ENCODE results near the gene ZNF831.

The ZNF831 gene

GRCh38 chr20:59157064-59157463 is 6.6 kb upstream of the ZNF831 start:
- no peak for DNase-seq (ENCODE audit: low read depth in 4 of 4, low spot score in 1 of 4)

GRCh38 chr20:59157531-59157930 is 6.1 kb upstream of the ZNF831 start:
- DNase-seq (ENCODE audit: low read depth in 4 of 4, low spot score in 1 of 4): no peak

DNA sequence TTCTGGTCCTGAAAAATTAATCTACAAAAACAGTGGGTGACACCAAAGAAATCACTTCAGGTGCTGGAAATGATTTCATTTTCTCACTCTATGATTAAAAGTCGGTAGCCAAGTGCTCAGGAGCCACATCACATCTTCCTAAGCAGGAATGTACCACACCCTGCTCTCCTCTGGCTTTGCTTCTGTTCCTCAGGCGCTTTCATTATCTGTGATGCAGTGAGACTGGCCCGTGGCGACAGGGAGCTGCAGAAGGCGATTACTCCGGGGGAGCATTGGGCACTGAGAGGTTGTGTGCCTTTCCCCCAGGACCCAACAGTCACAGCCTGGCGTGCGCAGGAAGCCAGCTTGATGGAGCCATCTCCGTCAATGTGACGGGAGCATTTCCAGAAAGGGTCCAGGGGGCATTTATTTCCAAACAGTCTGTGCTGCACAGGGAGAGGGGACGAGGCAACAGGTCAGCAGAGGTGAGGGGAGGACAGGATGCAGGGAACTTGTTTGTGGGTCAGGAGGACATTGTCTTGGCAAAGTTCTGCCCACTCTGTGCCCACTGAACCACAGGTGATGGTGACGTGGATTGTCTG is 5.6 kb upstream of the ZNF831 start:
- DNase-seq (ENCODE audit: low read depth in 4 of 4, low spot score in 1 of 4): no peak

GRCh38 chr20:59158673-59159072 is 4.9 kb upstream of the ZNF831 start:
- no peak for DNase-seq (ENCODE audit: low read depth in 4 of 4, low spot score in 1 of 4)

GRCh38 chr20:59159091-59159490 is 4.5 kb upstream of the ZNF831 start:
- no peak for DNase-seq (ENCODE audit: low read depth in 4 of 4, low spot score in 1 of 4)

DNA sequence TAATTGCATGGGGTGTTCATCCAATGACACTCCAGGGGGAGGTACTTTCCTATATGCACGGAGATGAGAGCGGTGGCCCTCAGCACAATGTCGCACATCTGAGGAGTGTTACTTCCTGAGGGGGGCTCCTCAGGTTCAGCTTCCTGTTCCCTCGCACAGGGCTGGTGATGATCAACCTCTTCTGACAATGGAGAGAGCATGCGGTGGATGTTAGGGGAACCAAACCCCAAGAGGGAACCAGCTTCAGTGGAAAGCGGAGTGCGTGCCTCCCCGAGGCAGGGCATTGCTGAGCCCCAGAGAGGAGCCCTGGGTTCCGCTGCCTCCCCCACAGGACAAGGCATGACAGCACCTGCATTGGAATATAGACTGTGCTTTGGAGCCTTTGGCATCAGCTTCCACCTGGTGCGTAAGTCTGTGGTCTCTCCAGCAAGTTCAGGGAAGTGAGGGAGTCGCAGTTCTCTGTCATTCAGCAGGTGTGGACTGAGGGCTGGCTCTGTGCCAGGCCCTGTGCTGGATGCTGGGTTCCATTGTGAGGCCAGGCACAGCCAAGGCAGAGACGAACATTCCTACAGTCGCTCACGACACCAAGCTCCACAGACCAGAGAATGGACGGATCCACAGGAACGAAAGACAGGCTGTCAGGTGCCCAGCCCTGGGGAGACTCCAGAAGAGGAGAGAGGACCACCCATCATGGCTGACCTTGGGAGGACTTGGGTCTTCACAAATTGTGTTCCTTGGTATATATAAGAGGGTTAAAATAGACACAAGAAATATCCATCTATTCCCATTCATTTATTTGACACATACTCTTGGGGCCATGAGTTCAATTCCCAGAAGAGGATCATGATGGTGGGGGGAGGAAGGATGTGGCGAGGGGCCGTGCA is 3.9 kb upstream of the ZNF831 start:
- no peak for DNase-seq (ENCODE audit: low read depth in 4 of 4, low spot score in 1 of 4)

DNA sequence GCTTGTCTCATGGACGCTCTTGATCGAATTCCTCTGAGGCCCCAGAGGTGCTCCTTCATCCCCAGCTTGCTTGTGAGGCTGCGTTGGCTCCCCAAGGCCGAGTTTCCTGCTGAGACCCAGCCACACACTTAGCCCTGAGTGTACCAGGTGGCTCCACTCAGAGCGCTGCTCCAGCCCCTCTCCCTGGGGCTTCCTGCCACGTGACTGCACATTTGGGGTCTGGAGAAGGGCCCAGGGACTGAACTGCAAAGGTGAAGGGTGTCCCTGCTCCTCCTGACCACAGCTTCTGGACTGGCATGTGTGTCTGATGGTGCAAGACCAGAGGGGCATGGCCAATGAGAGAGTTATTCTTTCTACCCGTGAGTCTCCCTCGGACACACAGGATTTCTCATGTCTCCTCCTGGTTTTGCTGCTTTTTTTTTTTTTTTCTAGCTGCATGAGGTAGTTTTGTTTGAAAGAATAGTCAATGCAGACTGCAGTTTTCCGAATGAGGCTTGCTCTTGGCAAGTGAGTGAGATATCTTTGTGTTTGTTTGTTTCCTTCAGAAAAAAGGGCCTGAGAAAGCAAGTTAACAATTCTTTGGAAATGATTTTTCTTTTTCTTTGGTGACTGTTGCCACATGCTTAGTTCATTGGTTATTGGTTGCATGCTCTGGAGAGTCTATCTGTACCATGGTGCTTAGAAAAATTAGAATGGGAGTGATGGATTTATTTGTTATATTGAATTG is 3.1 kb upstream of the ZNF831 start:
- no peak for DNase-seq (ENCODE audit: low read depth in 4 of 4, low spot score in 1 of 4)

DNA sequence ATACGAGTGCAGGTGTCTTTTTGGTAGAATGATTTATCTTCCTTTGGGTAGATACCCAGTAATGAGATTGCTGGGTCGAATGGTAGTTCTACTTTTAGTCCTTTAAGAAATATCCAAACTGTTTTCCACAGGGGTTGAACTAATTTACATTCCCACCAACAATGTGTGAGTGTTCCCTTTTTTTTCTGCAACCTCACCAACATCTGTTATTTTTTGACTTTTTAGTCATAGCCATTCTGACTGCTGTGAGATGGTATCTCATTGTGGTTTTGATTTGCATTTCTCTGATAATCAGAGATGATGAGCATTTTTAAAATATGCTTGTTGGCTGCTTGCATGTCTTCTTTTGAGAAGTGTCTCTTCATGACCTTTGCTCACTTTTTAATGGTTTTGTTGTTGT is 1.9 kb upstream of the ZNF831 start:
- DNase-seq (ENCODE audit: low read depth in 4 of 4, low spot score in 1 of 4): no peak

DNA sequence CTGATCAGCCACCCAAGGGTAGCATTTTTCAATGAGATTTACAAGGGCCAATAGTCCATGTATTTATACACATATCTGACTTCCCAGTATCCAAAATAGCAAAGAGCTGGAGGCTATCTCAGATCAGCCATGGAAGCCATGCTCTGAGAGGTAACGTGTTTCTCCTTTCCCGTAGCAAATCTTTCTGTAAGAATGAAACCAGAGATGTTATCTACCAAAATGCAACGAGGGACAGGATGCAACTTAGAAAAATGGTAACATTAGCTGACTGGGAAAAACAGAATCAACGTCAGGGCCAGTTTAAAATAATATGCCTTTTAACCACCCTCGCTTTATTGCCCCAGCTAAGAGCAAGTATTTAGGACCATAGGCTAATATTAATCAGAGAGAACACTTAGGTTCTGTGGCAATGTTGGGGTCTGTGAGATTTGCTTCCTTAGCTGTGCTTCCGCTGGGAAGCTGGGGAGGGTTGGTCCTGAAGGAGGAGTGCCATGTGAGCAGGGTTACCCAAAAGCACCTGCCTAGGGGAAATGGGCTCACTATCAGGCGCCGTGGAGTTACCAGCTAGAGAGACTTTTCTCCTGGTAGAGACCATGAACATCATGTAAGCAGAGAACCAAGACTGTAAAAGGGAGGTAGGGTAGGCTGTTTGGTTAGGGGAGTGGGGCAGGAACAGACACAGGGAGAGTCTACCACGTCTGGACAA is 1.2 kb downstream of the ZNF831 start:
- DNase-seq (ENCODE audit: low read depth in 4 of 4, low spot score in 1 of 4): no peak

GRCh38 chr20:59165396-59165795 is 1.8 kb downstream of the ZNF831 start:
- no peak for DNase-seq (ENCODE audit: low read depth in 4 of 4, low spot score in 1 of 4)

- DNase-seq (ENCODE audit: low read depth in 4 of 4, low spot score in 1 of 4): no peak
Measured at GRCh38 chr20:59165891-59166709, 2.5 kb downstream of the ZNF831 start.

- no peak for DNase-seq (ENCODE audit: low read depth in 4 of 4, low spot score in 1 of 4)
Measured at GRCh38 chr20:59170406-59171349, 7.1 kb downstream of the ZNF831 start.

DNA sequence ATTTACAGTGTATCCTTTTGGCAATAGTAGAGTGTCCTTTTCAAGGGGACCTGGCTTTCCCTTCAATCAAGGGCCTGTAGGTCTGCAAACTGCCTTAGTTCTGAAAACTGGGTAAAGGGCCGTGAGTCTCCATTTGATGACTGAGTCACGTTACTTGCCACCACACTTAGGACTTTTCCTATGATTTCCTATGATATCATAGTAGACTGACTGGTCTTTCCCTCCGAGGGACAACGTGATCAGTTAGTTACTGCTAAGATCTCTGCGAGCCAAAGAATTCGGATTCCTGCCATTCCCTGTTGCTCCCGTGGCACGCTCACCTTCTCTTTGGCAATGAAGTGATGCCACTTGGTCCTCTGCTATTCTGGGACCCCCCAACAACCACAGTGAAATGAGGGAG is 8.4 kb downstream of the ZNF831 start:
- DNase-seq (ENCODE audit: low read depth in 4 of 4, low spot score in 1 of 4): no peak

GRCh38 chr20:59173938-59174491 is 10.4 kb downstream of the ZNF831 start:
- no peak for DNase-seq (ENCODE audit: low read depth in 4 of 4, low spot score in 1 of 4)

DNA sequence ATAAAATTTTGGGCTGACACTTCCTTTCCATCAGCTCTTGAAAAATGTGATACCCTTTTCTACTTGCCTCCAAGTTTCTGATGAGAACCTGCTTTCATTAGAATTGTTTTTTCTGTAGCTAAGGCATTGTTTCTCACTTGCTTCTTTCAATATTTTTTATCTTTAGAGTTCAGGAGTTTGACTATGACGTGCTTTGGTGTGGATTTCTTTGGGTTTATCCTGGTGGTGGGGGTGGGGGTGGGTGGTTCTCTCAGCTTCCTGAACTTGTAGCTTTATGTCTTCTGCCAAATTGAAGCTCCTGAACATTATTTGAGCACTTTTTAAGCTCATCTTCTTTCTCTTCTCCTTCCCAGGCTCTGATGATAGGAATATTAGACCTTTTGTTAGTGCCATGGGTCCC is 11.4 kb downstream of the ZNF831 start:
- DNase-seq (ENCODE audit: low read depth in 4 of 4, low spot score in 1 of 4): no peak

DNA sequence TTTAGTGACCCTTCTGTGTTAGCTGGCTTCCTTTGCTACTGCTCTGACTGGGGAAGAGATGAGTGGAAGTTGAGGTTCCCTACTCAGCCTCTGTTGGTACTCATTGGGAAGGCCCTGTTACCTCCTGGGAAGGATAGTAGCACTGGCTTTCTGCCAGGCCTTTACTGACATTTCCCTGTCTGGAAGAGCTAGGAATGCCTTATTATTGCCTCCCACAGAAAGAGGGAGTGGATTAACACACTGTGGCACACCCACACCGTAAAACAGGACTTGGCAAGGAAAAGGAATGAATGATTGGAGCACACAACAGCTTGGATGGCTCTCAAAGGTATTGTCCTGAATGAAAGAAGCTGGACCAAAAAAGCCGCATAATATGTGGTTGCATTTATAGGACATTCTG is 12.2 kb downstream of the ZNF831 start:
- no peak for DNase-seq (ENCODE audit: low read depth in 4 of 4, low spot score in 1 of 4)

GRCh38 chr20:59176812-59177211 is 13.2 kb downstream of the ZNF831 start:
- DNase-seq (ENCODE audit: low read depth in 4 of 4, low spot score in 1 of 4): no peak

- no peak for DNase-seq (ENCODE audit: low read depth in 4 of 4, low spot score in 1 of 4)
Measured at GRCh38 chr20:59177266-59178250, 13.9 kb downstream of the ZNF831 start.

Measured in stimulated activated CD4-positive, alpha-beta T cell treated with anti-CD3 and anti-CD28 coated beads, Interleukin-1b, Interleukin-23, amount 100 ng/mL, for 24 hours (primary cell).